Measurements from ENCODE around the gene CCDC150.
"Not testable (repeated sequence)": the region's sequence is repeated elsewhere in the genome, so short reads cannot be mapped to it uniquely, and the experiment has no call there.

CCDC150 gene

GRCh38 chr2:196601430-196602306, 37.8 kb upstream of the CCDC150 start:
- Histone ChIP-seq H3K9me3 (ENCODE audit: control insufficient read depth, low read length) (no peaks in the 10 kb centered on the region), H3K9ac (ENCODE audit: low read length) (no peak overlapping the region), H3K27me3 (replicated peaks; ENCODE audit: control insufficient read depth, insufficient read depth, low read length) (no peaks in the 10 kb centered on the region), H3K36me3 (ENCODE audit: control insufficient read depth, insufficient read depth, low read length, severe bottlenecking) (no peaks in the 10 kb centered on the region), H3K4me1 (ENCODE audit: control insufficient read depth, insufficient read depth, low read length) (no peaks in the 10 kb centered on the region), H3K4me3 (ENCODE audit: low read length) (no peak overlapping the region)
- peak; percentile 97 for DNase-seq (ENCODE audit: low read depth)

DNA sequence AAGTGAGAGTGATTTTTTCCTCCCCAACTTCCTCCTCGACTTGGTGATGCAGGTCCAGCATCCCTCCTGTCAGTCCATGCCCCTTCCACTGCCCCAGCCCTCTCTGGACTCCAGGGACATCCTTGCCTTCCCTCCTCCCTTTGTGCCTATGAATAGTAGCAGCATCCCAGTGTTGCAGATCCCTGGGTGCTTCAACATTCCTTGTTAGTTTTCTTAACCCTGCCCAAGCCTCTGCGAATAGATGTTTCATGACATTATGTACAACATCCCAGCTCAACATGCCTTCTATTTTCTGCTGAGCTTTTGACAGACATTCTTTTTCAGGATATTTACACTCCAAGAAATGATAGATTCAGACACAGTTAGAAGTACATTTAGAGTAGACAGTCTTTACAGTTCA, 35.3 kb upstream of the CCDC150 start:
- Histone ChIP-seq H3K27me3 (replicated peaks; ENCODE audit: control insufficient read depth, insufficient read depth, low read length) (no peaks in the 10 kb centered on the region), H3K4me1 (ENCODE audit: control insufficient read depth, insufficient read depth, low read length) (no peaks in the 10 kb centered on the region), H3K9ac (ENCODE audit: low read length) (no peak overlapping the region), H3K9me3 (ENCODE audit: control insufficient read depth, low read length) (no peaks in the 10 kb centered on the region), H3K4me3 (ENCODE audit: low read length) (no peak overlapping the region), H3K36me3 (ENCODE audit: control insufficient read depth, insufficient read depth, low read length, severe bottlenecking) (no peaks in the 10 kb centered on the region)
- peak; percentile 39 for DNase-seq (ENCODE audit: low read depth)

DNA sequence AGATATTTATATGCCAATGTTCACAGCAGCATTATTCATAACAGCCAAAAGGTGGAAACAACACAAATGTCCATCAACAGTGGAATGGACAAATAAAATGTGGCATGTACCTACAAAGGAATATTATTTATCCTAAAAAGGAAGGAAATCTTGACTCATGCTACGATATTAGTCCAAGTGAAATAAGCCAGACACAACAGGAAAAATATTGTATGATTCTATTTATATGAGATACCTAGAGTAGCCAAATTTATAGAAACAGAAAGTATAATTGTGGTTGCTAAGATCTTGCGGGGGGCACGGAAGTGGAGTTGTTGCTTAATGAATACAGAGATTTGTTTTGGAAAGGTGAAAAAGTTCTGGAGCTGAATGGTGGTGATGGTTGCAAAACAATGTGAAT, 33.0 kb upstream of the CCDC150 start:
- DNase-seq (ENCODE audit: low read depth), result no peak

DNA sequence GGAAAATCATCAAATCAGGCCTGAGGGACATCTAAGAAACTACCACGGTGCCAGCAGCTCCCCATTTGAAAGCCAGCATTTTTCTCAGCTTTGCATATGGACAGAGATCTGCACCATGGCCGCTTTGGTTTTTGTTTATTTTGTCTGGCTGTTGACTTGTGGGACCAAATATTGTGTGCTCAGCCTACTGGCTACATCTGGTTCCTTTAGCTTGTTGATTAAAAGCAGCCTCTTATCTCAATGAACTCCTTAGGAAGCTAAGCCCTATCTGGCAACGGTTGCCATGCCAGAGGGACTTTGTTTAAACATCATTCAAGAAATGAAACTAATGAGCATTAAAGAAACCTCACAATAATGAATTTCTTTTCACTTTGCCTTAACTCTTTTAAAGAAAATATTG, 32.4 kb upstream of the CCDC150 start:
- Histone ChIP-seq H3K36me3 (ENCODE audit: control insufficient read depth, insufficient read depth, low read length, severe bottlenecking) (no peaks in the 10 kb centered on the region), H3K9ac (ENCODE audit: low read length) (no peak overlapping the region), H3K4me1 (ENCODE audit: control insufficient read depth, insufficient read depth, low read length) (no peaks in the 10 kb centered on the region), H3K4me3 (ENCODE audit: low read length) (no peak overlapping the region), H3K27me3 (replicated peaks; ENCODE audit: control insufficient read depth, insufficient read depth, low read length) (no peaks in the 10 kb centered on the region), H3K9me3 (ENCODE audit: control insufficient read depth, low read length) (no peaks in the 10 kb centered on the region)
- DNase-seq (ENCODE audit: low read depth), result peak; percentile 81

More for the DNA sequence above, 33.0 kb upstream of the CCDC150 start:
- Histone ChIP-seq H3K9ac (ENCODE audit: low read length) (no peak overlapping the region), H3K4me3 (ENCODE audit: low read length) (no peak overlapping the region), H3K9me3 (ENCODE audit: control insufficient read depth, low read length) (no peaks in the 10 kb centered on the region), H3K4me1 (ENCODE audit: control insufficient read depth, insufficient read depth, low read length) (no peaks in the 10 kb centered on the region), H3K27me3 (replicated peaks; ENCODE audit: control insufficient read depth, insufficient read depth, low read length) (no peaks in the 10 kb centered on the region), H3K36me3 (ENCODE audit: control insufficient read depth, insufficient read depth, low read length, severe bottlenecking) (no peaks in the 10 kb centered on the region)

DNA sequence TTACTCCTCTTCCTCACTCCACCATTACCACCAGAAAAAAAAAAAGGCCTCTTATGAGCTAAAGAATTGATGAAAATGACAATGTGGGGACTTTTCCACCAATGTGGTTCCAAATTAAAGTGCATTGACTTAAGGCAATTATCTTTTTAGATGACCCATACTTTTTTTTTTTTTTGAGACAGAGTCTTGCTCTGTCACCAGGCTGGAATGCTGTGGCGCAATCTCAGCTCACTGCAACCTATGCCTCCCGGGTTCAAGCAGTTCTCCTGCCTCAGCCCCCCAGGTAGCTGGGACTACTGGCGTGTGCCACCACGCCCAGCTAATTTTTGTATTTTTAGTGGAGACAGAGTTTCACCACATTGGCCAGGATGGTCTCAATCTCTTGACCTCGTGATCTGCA, 31.6 kb upstream of the CCDC150 start:
- H3K4me3 ChIP-seq (ENCODE audit: low read length); H3K9ac ChIP-seq (ENCODE audit: low read length); H3K36me3 ChIP-seq (ENCODE audit: control insufficient read depth, insufficient read depth, low read length, severe bottlenecking): not testable (repeated sequence)

GRCh38 chr2:196609806-196610205, 29.7 kb upstream of the CCDC150 start:
- no peaks in the 10 kb centered on the region for H3K27me3 ChIP-seq (replicated peaks; ENCODE audit: control insufficient read depth, insufficient read depth, low read length)
- H3K4me1 ChIP-seq (ENCODE audit: control insufficient read depth, insufficient read depth, low read length), result no peaks in the 10 kb centered on the region
- H3K9ac ChIP-seq (ENCODE audit: low read length), result no peak overlapping the region
- no peaks in the 10 kb centered on the region for H3K36me3 ChIP-seq (ENCODE audit: control insufficient read depth, insufficient read depth, low read length, severe bottlenecking)
- no peak overlapping the region for H3K4me3 ChIP-seq (ENCODE audit: low read length)
- DNase-seq (ENCODE audit: low read depth), result no peak
- no peaks in the 10 kb centered on the region for H3K9me3 ChIP-seq (ENCODE audit: control insufficient read depth, low read length)

More for the DNA sequence above, 31.6 kb upstream of the CCDC150 start:
- not testable (repeated sequence) for H3K27me3 ChIP-seq (replicated peaks; ENCODE audit: control insufficient read depth, insufficient read depth, low read length); H3K9me3 ChIP-seq (ENCODE audit: control insufficient read depth, low read length); H3K4me1 ChIP-seq (ENCODE audit: control insufficient read depth, insufficient read depth, low read length)
- DNase-seq (ENCODE audit: low read depth), result peak; percentile 50

GRCh38 chr2:196610796-196611195, 28.7 kb upstream of the CCDC150 start:
- Histone ChIP-seq H3K4me3 (ENCODE audit: low read length) (no peak overlapping the region), H3K9me3 (ENCODE audit: control insufficient read depth, low read length) (no peaks in the 10 kb centered on the region), H3K9ac (ENCODE audit: low read length) (no peak overlapping the region), H3K36me3 (ENCODE audit: control insufficient read depth, insufficient read depth, low read length, severe bottlenecking) (no peaks in the 10 kb centered on the region), H3K27me3 (replicated peaks; ENCODE audit: control insufficient read depth, insufficient read depth, low read length) (no peaks in the 10 kb centered on the region), H3K4me1 (ENCODE audit: control insufficient read depth, insufficient read depth, low read length) (no peaks in the 10 kb centered on the region)
- no peak for DNase-seq (ENCODE audit: low read depth)

- Histone ChIP-seq H3K27me3 (replicated peaks; ENCODE audit: control insufficient read depth, insufficient read depth, low read length) (no peaks in the 10 kb centered on the region), H3K9me3 (ENCODE audit: control insufficient read depth, low read length) (no peaks in the 10 kb centered on the region), H3K4me1 (ENCODE audit: control insufficient read depth, insufficient read depth, low read length) (no peaks in the 10 kb centered on the region), H3K4me3 (ENCODE audit: low read length) (no peak overlapping the region), H3K9ac (ENCODE audit: low read length) (no peak overlapping the region), H3K36me3 (ENCODE audit: control insufficient read depth, insufficient read depth, low read length, severe bottlenecking) (no peaks in the 10 kb centered on the region)
- no peak for DNase-seq (ENCODE audit: low read depth)
These were observed 26.2 kb upstream of the CCDC150 start for GRCh38 chr2:196613302-196613701.

- no peaks in the 10 kb centered on the region for H3K9me3 ChIP-seq (ENCODE audit: control insufficient read depth, low read length)
- no peak overlapping the region for H3K4me3 ChIP-seq (ENCODE audit: low read length)
- no peak overlapping the region for H3K9ac ChIP-seq (ENCODE audit: low read length)
- H3K36me3 ChIP-seq (ENCODE audit: control insufficient read depth, insufficient read depth, low read length, severe bottlenecking), result no peaks in the 10 kb centered on the region
- H3K27me3 ChIP-seq (replicated peaks; ENCODE audit: control insufficient read depth, insufficient read depth, low read length), result no peaks in the 10 kb centered on the region
- no peaks in the 10 kb centered on the region for H3K4me1 ChIP-seq (ENCODE audit: control insufficient read depth, insufficient read depth, low read length)
- DNase-seq (ENCODE audit: low read depth), result no peak
These were observed 22.1 kb upstream of the CCDC150 start for GRCh38 chr2:196617430-196617829.

DNA sequence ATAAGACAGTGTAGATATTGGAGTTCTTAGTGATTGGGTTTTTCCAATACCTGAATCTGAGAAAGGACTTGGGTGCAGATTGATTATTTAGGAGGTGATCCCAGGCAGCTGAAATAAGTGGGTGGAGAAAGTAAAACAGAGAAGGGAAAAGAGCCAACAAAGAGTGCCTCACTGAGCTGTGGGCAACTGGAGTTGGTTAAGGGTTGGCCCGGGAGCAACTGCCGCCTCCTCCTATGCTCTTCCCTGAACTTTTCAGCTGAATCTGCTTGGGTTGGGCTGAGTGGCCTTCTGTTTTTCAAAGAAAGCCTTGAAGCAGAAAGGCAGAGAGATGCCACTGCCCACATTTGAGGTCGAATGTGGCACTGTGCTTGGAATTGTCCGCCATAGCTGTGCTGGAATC, 20.9 kb upstream of the CCDC150 start:
- Histone ChIP-seq H3K9ac (ENCODE audit: low read length) (no peak overlapping the region), H3K9me3 (ENCODE audit: control insufficient read depth, low read length) (no peaks in the 10 kb centered on the region), H3K36me3 (ENCODE audit: control insufficient read depth, insufficient read depth, low read length, severe bottlenecking) (no peaks in the 10 kb centered on the region), H3K4me1 (ENCODE audit: control insufficient read depth, insufficient read depth, low read length) (no peaks in the 10 kb centered on the region), H3K4me3 (ENCODE audit: low read length) (no peak overlapping the region), H3K27me3 (replicated peaks; ENCODE audit: control insufficient read depth, insufficient read depth, low read length) (no peaks in the 10 kb centered on the region)
- DNase-seq (ENCODE audit: low read depth), result no peak

- H3K36me3 ChIP-seq (ENCODE audit: control insufficient read depth, insufficient read depth, low read length, severe bottlenecking), result no peaks in the 10 kb centered on the region
- no peak overlapping the region for H3K4me3 ChIP-seq (ENCODE audit: low read length)
- H3K9ac ChIP-seq (ENCODE audit: low read length), result no peak overlapping the region
- H3K27me3 ChIP-seq (replicated peaks; ENCODE audit: control insufficient read depth, insufficient read depth, low read length), result no peaks in the 10 kb centered on the region
- DNase-seq (ENCODE audit: low read depth), result no peak
- peaks cover 8% of the 10 kb centered on the region for H3K9me3 ChIP-seq (ENCODE audit: control insufficient read depth, low read length)
- H3K4me1 ChIP-seq (ENCODE audit: control insufficient read depth, insufficient read depth, low read length), result no peaks in the 10 kb centered on the region
These were observed 9.0 kb upstream of the CCDC150 start for GRCh38 chr2:196630531-196630930.

DNA sequence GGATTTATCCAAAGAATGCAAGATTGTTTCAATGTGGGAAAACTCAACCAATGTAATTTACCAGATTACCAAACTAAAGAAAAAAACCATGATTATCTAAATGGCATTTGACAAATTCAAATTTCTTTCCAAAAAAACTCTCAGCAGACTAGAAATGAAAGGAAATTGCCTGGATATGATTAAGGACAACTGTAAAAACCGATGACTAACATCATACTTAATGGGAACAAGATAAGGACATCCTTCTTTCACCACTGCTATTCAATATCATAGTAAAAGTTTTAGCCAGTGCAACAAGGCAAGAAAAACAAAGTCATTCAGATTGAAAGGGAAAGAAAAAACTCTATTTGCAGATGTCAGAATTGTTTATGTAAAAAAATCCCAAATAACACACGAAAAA, 4.4 kb upstream of the CCDC150 start:
- no peaks in the 10 kb centered on the region for H3K36me3 ChIP-seq (ENCODE audit: control insufficient read depth, insufficient read depth, low read length, severe bottlenecking)
- no peak overlapping the region for H3K4me3 ChIP-seq (ENCODE audit: low read length)
- H3K27me3 ChIP-seq (replicated peaks; ENCODE audit: control insufficient read depth, insufficient read depth, low read length), result no peaks in the 10 kb centered on the region
- H3K9me3 ChIP-seq (ENCODE audit: control insufficient read depth, low read length), result peaks cover 8% of the 10 kb centered on the region
- peaks cover 4% of the 10 kb centered on the region for H3K4me1 ChIP-seq (ENCODE audit: control insufficient read depth, insufficient read depth, low read length)
- H3K9ac ChIP-seq (ENCODE audit: low read length), result no peak overlapping the region
- no peak for DNase-seq (ENCODE audit: low read depth)

Data from adipocyte (in vitro differentiated cells).